ENCODE data around the gene AGO3. TPM values are rescaled to one million over a fixed set of nuclear protein-coding genes. Genes with fewer than 3 reads are reported as not detected.
A peak's percentile ranks its signal among the peaks of the same experiment; 100 is the strongest.

AGO3 gene
- total RNA-seq: 16.5 TPM
- polyA plus RNA-seq: 4.1 TPM
- long read RNA-seq, donor 1: 0 reads
- long read RNA-seq, donor 2, full-length matches to known transcripts: 3 of 3 reads
- long read RNA-seq, donor 2, partial matches to known transcripts: 0 of 3 reads
- long read RNA-seq, donor 2, other reads (novel, unspliced or antisense): 0 of 3 reads
- long read RNA-seq, donor 3: 0 reads
- long read RNA-seq, donor 4: 0 reads
- long read RNA-seq, donor 5, full-length matches to known transcripts: 1 of 1 reads
- long read RNA-seq, donor 5, partial matches to known transcripts: 0 of 1 reads
- long read RNA-seq, donor 5, other reads (novel, unspliced or antisense): 0 of 1 reads
- long read RNA-seq, donor 6, full-length matches to known transcripts: 2 of 2 reads
- long read RNA-seq, donor 6, partial matches to known transcripts: 0 of 2 reads
- long read RNA-seq, donor 6, other reads (novel, unspliced or antisense): 0 of 2 reads
- long read RNA-seq, donor 7, full-length matches to known transcripts: 1 of 1 reads
- long read RNA-seq, donor 7, partial matches to known transcripts: 0 of 1 reads
- long read RNA-seq, donor 7, other reads (novel, unspliced or antisense): 0 of 1 reads
- long read RNA-seq, donor 8: 0 reads
- long read RNA-seq, donor 9: 0 reads
- long read RNA-seq, donor 10, full-length matches to known transcripts: 2 of 2 reads
- long read RNA-seq, donor 10, partial matches to known transcripts: 0 of 2 reads
- long read RNA-seq, donor 10, other reads (novel, unspliced or antisense): 0 of 2 reads

- Histone ChIP-seq H3K36me3 (ENCODE audit: control insufficient read depth in 2 of 2, insufficient read depth in 2 of 2, low read length in 1 of 2) (no peaks in the 10 kb centered on the region), H3K4me1 (ENCODE audit: control insufficient read depth in 2 of 2, insufficient read depth in 2 of 2, low read length in 2 of 2) (peaks cover 5 to 9% of the 10 kb centered on the region in 2 donors), H3K9me3 (ENCODE audit: control insufficient read depth in 2 of 2, insufficient read depth in 1 of 2, low read length in 1 of 2) (no peaks in the 10 kb centered on the region), H3K27me3 (ENCODE audit: control insufficient read depth in 2 of 2, insufficient read depth in 1 of 2, low read length in 1 of 2) (no peaks in the 10 kb centered on the region), H3K27ac (ENCODE audit: low read depth in 1 of 2, low read length in 1 of 2) (peak within 1 kb of the TSS; percentile 90 to 94), H3K4me3 (ENCODE audit: low read length in 2 of 2) (peak within 1 kb of the TSS; percentile 73 to 74)
- WGBS: under 1% methylated on average over 112 of the region's 112 CpGs
- peak; percentile 43 to 89 (median 68) for DNase-seq (ENCODE audit: low read depth in 6 of 9, low spot score in 9 of 9)
Observed at GRCh38 chr1:35930593-35931445, at the start of gene AGO3. AGO3 (plus strand) TSS chr1:35931105; CDS start chr1:35931427, 322 bp downstream.

- DNase-seq (ENCODE audit: low read depth in 6 of 9, low spot score in 9 of 9): no peak
- no peaks in the 10 kb centered on the region for H3K27me3 ChIP-seq (ENCODE audit: control insufficient read depth in 2 of 2, insufficient read depth in 1 of 2, low read length in 1 of 2)
- H3K4me1 ChIP-seq (ENCODE audit: control insufficient read depth in 2 of 2, insufficient read depth in 2 of 2, low read length in 2 of 2): peaks cover 10 to 12% of the 10 kb centered on the region in 2 donors
- WGBS: 32% methylated on average over 4 of the region's 4 CpGs
- no peaks in the 10 kb centered on the region for H3K9me3 ChIP-seq (ENCODE audit: control insufficient read depth in 2 of 2, insufficient read depth in 1 of 2, low read length in 1 of 2)
- H3K4me3 ChIP-seq (ENCODE audit: low read length in 2 of 2): no peak overlapping the region
- H3K36me3 ChIP-seq (ENCODE audit: control insufficient read depth in 2 of 2, insufficient read depth in 2 of 2, low read length in 1 of 2): no peaks in the 10 kb centered on the region
- no peak overlapping the region for H3K27ac ChIP-seq (ENCODE audit: low read depth in 1 of 2, low read length in 1 of 2)
Observed at GRCh38 chr1:35881850-35882273, 49.0 kb upstream of the AGO3 start.

DNA sequence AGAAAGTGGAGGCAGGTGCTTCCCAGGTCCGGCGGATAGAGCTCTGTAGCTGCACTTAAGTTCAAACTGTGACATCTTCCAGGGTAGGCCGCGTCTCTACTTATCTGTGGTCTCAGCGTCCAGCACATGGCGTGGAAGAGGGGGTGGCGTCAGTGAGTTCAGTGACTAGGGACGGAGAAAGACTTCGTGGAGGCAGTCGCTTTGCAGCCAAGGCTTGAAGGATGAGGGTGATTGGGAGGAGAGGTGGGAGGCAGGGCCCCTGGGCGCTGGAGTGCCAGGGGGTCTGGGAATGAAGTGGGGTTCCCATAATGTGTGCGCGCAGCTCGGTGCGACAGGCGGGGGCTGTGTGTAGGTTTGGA is 48.3 kb upstream of the AGO3 start:
- no peaks in the 10 kb centered on the region for H3K9me3 ChIP-seq (ENCODE audit: control insufficient read depth in 2 of 2, insufficient read depth in 1 of 2, low read length in 1 of 2)
- 65% methylated on average over 16 of the region's 16 CpGs for WGBS
- peaks cover 10 to 17% of the 10 kb centered on the region in 2 donors for H3K4me1 ChIP-seq (ENCODE audit: control insufficient read depth in 2 of 2, insufficient read depth in 2 of 2, low read length in 2 of 2)
- H3K27ac ChIP-seq (ENCODE audit: low read depth in 1 of 2, low read length in 1 of 2): no peak overlapping the region
- H3K27me3 ChIP-seq (ENCODE audit: control insufficient read depth in 2 of 2, insufficient read depth in 1 of 2, low read length in 1 of 2): no peaks in the 10 kb centered on the region
- no peaks in the 10 kb centered on the region for H3K36me3 ChIP-seq (ENCODE audit: control insufficient read depth in 2 of 2, insufficient read depth in 2 of 2, low read length in 1 of 2)
- no peak for DNase-seq (ENCODE audit: low read depth in 6 of 9, low spot score in 9 of 9)
- no peak overlapping the region for H3K4me3 ChIP-seq (ENCODE audit: low read length in 2 of 2)

- Histone ChIP-seq H3K9me3 (ENCODE audit: control insufficient read depth in 2 of 2, insufficient read depth in 1 of 2, low read length in 1 of 2) (no peaks in the 10 kb centered on the region), H3K27me3 (ENCODE audit: control insufficient read depth in 2 of 2, insufficient read depth in 1 of 2, low read length in 1 of 2) (no peaks in the 10 kb centered on the region), H3K36me3 (ENCODE audit: control insufficient read depth in 2 of 2, insufficient read depth in 2 of 2, low read length in 1 of 2) (no peaks in the 10 kb centered on the region), H3K4me1 (ENCODE audit: control insufficient read depth in 2 of 2, insufficient read depth in 2 of 2, low read length in 2 of 2) (peaks cover 10 to 17% of the 10 kb centered on the region in 2 donors), H3K4me3 (ENCODE audit: low read length in 2 of 2) (peak within 1 kb of the TSS; percentile 98 to 99), H3K27ac (ENCODE audit: low read depth in 1 of 2, low read length in 1 of 2) (peak within 1 kb of the TSS; percentile 32 to 53)
- WGBS: 1% methylated on average over 58 of the region's 58 CpGs
- peak; percentile 70 to 96 (median 91) for DNase-seq (ENCODE audit: low read depth in 6 of 9, low spot score in 9 of 9)
Observed at GRCh38 chr1:35882945-35883634, 47.8 kb upstream of the AGO3 start, which contains the start of gene AGO1. AGO1 (plus strand) TSS chr1:35883209; CDS start chr1:35883422, 213 bp downstream.

DNA sequence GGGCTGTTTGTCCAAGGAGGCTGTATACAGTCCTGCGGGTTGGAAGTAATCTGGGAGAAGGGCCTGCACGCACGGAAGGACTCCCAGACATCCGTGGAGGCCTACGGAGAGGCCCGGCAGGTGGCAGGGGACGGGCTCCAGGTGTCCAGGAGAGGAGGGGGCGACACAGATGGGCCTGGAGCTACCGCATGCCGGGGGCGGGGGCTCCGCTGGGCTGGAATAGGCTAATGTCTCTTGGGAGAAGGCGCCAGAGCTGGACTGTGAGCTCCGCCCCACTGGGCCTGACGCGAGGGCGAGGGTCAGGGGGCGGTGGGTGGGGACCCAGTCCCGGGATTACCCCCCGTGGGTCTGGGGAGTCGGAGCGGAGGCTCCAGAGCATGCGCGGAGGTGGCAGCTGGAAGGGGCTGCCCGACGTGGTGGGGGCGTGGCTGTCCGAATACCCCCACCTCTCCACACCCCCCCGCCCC is 47.2 kb upstream of the AGO3 start:
- no peaks in the 10 kb centered on the region for H3K27me3 ChIP-seq (ENCODE audit: control insufficient read depth in 2 of 2, insufficient read depth in 1 of 2, low read length in 1 of 2)
- peaks cover 10 to 17% of the 10 kb centered on the region in 2 donors for H3K4me1 ChIP-seq (ENCODE audit: control insufficient read depth in 2 of 2, insufficient read depth in 2 of 2, low read length in 2 of 2)
- peaks cover 3 to 4% of the 10 kb centered on the region in 2 donors for H3K36me3 ChIP-seq (ENCODE audit: control insufficient read depth in 2 of 2, insufficient read depth in 2 of 2, low read length in 1 of 2)
- under 1% methylated on average over 29 of the region's 29 CpGs for WGBS
- H3K4me3 ChIP-seq (ENCODE audit: low read length in 2 of 2): peak overlapping the region; percentile 98 to 99
- peak in 7 of 9 donors; percentile 19 to 53 (median 25) for DNase-seq (ENCODE audit: low read depth in 6 of 9, low spot score in 9 of 9)
- peak overlapping the region; percentile 32 to 53 for H3K27ac ChIP-seq (ENCODE audit: low read depth in 1 of 2, low read length in 1 of 2)
- no peaks in the 10 kb centered on the region for H3K9me3 ChIP-seq (ENCODE audit: control insufficient read depth in 2 of 2, insufficient read depth in 1 of 2, low read length in 1 of 2)

DNA sequence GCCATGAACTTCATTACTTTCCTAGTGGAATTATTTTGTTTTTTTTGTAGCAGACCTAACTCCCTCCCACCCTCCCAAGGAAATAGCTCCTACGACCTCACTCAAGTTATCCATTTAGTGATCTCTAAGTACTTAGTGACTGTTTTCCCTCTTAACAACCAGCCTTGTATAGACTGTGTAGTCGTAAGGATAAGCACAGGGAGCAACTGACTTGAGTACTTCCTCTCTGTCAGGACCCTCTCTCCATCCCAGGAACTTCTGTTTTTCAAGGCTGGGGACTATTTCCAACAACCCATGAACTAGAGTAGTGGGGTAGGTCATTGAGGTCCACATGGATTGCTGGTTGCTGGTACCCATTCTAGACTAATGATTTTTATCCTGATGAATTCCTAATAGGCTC is 46.0 kb upstream of the AGO3 start:
- Histone ChIP-seq H3K4me1 (ENCODE audit: control insufficient read depth in 2 of 2, insufficient read depth in 2 of 2, low read length in 2 of 2) (peaks cover 10 to 17% of the 10 kb centered on the region in 2 donors), H3K4me3 (ENCODE audit: low read length in 2 of 2) (no peak overlapping the region), H3K27ac (ENCODE audit: low read depth in 1 of 2, low read length in 1 of 2) (no peak overlapping the region), H3K27me3 (ENCODE audit: control insufficient read depth in 2 of 2, insufficient read depth in 1 of 2, low read length in 1 of 2) (no peaks in the 10 kb centered on the region), H3K9me3 (ENCODE audit: control insufficient read depth in 2 of 2, insufficient read depth in 1 of 2, low read length in 1 of 2) (no peaks in the 10 kb centered on the region), H3K36me3 (ENCODE audit: control insufficient read depth in 2 of 2, insufficient read depth in 2 of 2, low read length in 1 of 2) (peaks cover 3 to 10% of the 10 kb centered on the region in 2 donors)
- DNase-seq (ENCODE audit: low read depth in 6 of 9, low spot score in 9 of 9): no peak
- 89% methylated on average over 2 of the region's 2 CpGs for WGBS

GRCh38 chr1:35885961-35886558 is 44.8 kb upstream of the AGO3 start:
- no peaks in the 10 kb centered on the region for H3K9me3 ChIP-seq (ENCODE audit: control insufficient read depth in 2 of 2, insufficient read depth in 1 of 2, low read length in 1 of 2)
- no peak overlapping the region for H3K27ac ChIP-seq (ENCODE audit: low read depth in 1 of 2, low read length in 1 of 2)
- no peak overlapping the region for H3K4me3 ChIP-seq (ENCODE audit: low read length in 2 of 2)
- DNase-seq (ENCODE audit: low read depth in 6 of 9, low spot score in 9 of 9): no peak
- no peaks in the 10 kb centered on the region for H3K27me3 ChIP-seq (ENCODE audit: control insufficient read depth in 2 of 2, insufficient read depth in 1 of 2, low read length in 1 of 2)
- WGBS: 87% methylated on average over 4 of the region's 4 CpGs
- peaks cover 3 to 13% of the 10 kb centered on the region in 2 donors for H3K36me3 ChIP-seq (ENCODE audit: control insufficient read depth in 2 of 2, insufficient read depth in 2 of 2, low read length in 1 of 2)
- peaks cover 10 to 17% of the 10 kb centered on the region in 2 donors for H3K4me1 ChIP-seq (ENCODE audit: control insufficient read depth in 2 of 2, insufficient read depth in 2 of 2, low read length in 2 of 2)
